Neural progenitor cell (in vitro differentiated cells): ENCODE results near the gene KLHL11. TPM values are rescaled to one million over a fixed set of nuclear protein-coding genes. Genes with fewer than 3 reads are reported as not detected.
A peak's percentile ranks its signal among the peaks of the same experiment; 100 is the strongest.

Experiments used
- DNase-seq: peaks from one replicate; pipeline ENCODE4 v3.0.0-alpha.2; 2016; ENCODE audit warnings: low spot score
- H2AFZ ChIP-seq: fragments of 200-600 bp; sonication (generic); replicated peaks from 2 replicates; pipeline ENCODE4 v1.6.1; 2016; ENCODE audit warnings: antibody characterized with exemption
- H3F3A ChIP-seq: fragments of 200-600 bp; sonication (generic); 2 replicates; pipeline ENCODE4 v1.6.1; 2016; ENCODE audit warnings: antibody characterized with exemption, low read depth
- H3K27ac ChIP-seq: fragments of 200-600 bp; sonication (generic); 2 replicates; pipeline ENCODE4 v1.5.1; 2016; ENCODE audit warnings: mild to moderate bottlenecking
- H3K27me3 ChIP-seq: fragments of 200-600 bp; sonication (generic); 2 replicates; pipeline ENCODE4 v1.6.1; 2016; ENCODE audit warnings: mild to moderate bottlenecking, moderate library complexity
- H3K36me3 ChIP-seq: fragments of 200-600 bp; sonication (generic); 2 replicates; pipeline ENCODE4 v1.5.1; 2016
- H3K4me1 ChIP-seq: fragments of 200-600 bp; sonication (generic); 2 replicates; pipeline ENCODE4 v1.6.1; 2016; ENCODE audit warnings: mixed run types
- H3K4me2 ChIP-seq: fragments of 200-600 bp; sonication (generic); 2 replicates; pipeline ENCODE4 v1.6.1; 2016
- H3K4me3 ChIP-seq: fragments of 200-600 bp; sonication (generic); 2 replicates; pipeline ENCODE4 v1.5.1; 2016
- H3K79me2 ChIP-seq: fragments of 200-600 bp; sonication (generic); 2 replicates; pipeline ENCODE4 v1.6.1; 2016; ENCODE audit warnings: low read depth
- H3K9ac ChIP-seq: fragments of 200-600 bp; sonication (generic); 2 replicates; pipeline ENCODE4 v1.6.1; 2016
- H3K9me3 ChIP-seq: fragments of 200-600 bp; sonication (generic); 2 replicates; pipeline ENCODE4 v1.5.1; 2016; ENCODE audit warnings: low read depth
- H4K20me1 ChIP-seq: fragments of 200-600 bp; sonication (generic); 2 replicates; pipeline ENCODE4 v1.6.1; 2016; ENCODE audit warnings: low read depth
- H3K27ac Mint-ChIP-seq: 3 replicates; pipeline ENCODE4 v1.8.0; 2021; ENCODE audit warnings: mixed read lengths
- H3K27me3 Mint-ChIP-seq: 2 replicates; pipeline ENCODE4 v1.8.0; 2022; ENCODE audit warnings: low read depth, mild to moderate bottlenecking, inconsistent platforms, moderate library complexity, mixed read lengths; ENCODE audit not compliant: insufficient read depth
- H3K36me3 Mint-ChIP-seq: 3 replicates; pipeline ENCODE4 v1.8.0; 2021; ENCODE audit warnings: mixed read lengths
- H3K4me1 Mint-ChIP-seq: 3 replicates; pipeline ENCODE4 v1.8.0; 2021; ENCODE audit warnings: mixed read lengths
- H3K4me3 Mint-ChIP-seq: 3 replicates; pipeline ENCODE4 v1.8.0; 2021; ENCODE audit warnings: mild to moderate bottlenecking, moderate library complexity, mixed read lengths
- H3K9me3 Mint-ChIP-seq: 3 replicates; pipeline ENCODE4 v1.8.0; 2020; ENCODE audit warnings: mixed read lengths
- CTCF ChIP-seq: fragments of 200-600 bp; sonication (generic); IDR thresholded peaks from 2 replicates; pipeline ENCODE4 v1.5.1; 2017; ENCODE audit warnings: antibody characterized with exemption, mild to moderate bottlenecking
- EZH2 ChIP-seq: fragments of 200-600 bp; sonication (generic); IDR thresholded peaks from 2 replicates; pipeline ENCODE4 v1.6.1; 2017; ENCODE audit warnings: antibody characterized with exemption, mild to moderate bottlenecking, moderate library complexity
- EZH2phosphoT487 ChIP-seq: fragments of 200-600 bp; sonication (generic); IDR thresholded peaks from 2 replicates; pipeline ENCODE4 v1.6.1; 2017; ENCODE audit warnings: antibody characterized with exemption
- total RNA-seq: library from RNA; depleted of rRNA; stranded (reverse); fragments of >200 nt; gene quantifications from 2 replicates; pipeline ENCODE4 v1.2.3, GENCODE V29; 2015; ENCODE audit warnings: low replicate concordance

Gene KLHL11
- total RNA-seq, 1 donor from 2014 or later, result 28.5 TPM

- peak overlapping the region; percentile 91 for H3K4me2 ChIP-seq
- TF ChIP-seq CTCF (no peak), EZH2 (no peak), EZH2phosphoT487 (no peak)
- H3K9me3 ChIP-seq, result no peaks in the 10 kb centered on the region
- H3K27me3 ChIP-seq, result no peaks in the 10 kb centered on the region
- H3K36me3 ChIP-seq, result no peaks in the 10 kb centered on the region
- H3K4me1 ChIP-seq, result peaks cover 38% of the 10 kb centered on the region
- H3K79me2 ChIP-seq, result peaks cover 92% of the 10 kb centered on the region
- H3K27ac ChIP-seq, result peak overlapping the region; percentile 7
- Mint-ChIP-seq H3K36me3 (peaks cover 41% of the 10 kb centered on the region), H3K9me3 (no peaks in the 10 kb centered on the region), H3K4me3 (no peak overlapping the region), H3K4me1 (peaks cover 30% of the 10 kb centered on the region), H3K27ac (no peak overlapping the region), H3K27me3 (peaks cover 2% of the 10 kb centered on the region)
- H3K4me3 ChIP-seq, result no peak overlapping the region
- no peak for DNase-seq
- H2AFZ ChIP-seq, result no peak overlapping the region
- peaks cover 5% of the 10 kb centered on the region for H3F3A ChIP-seq
- peaks cover 84% of the 10 kb centered on the region for H4K20me1 ChIP-seq
- H3K9ac ChIP-seq, result no peak overlapping the region
Observed at GRCh38 chr17:41913798-41914197, 48.6 kb upstream of the KLHL11 start.

- Histone ChIP-seq H3F3A (peaks cover 5% of the 10 kb centered on the region), H3K27ac (no peak overlapping the region), H3K9ac (no peak overlapping the region), H3K36me3 (no peaks in the 10 kb centered on the region), H2AFZ (no peak overlapping the region), H3K4me1 (peaks cover 38% of the 10 kb centered on the region), H3K79me2 (peaks cover 84% of the 10 kb centered on the region), H3K4me2 (no peak overlapping the region), H3K9me3 (no peaks in the 10 kb centered on the region), H4K20me1 (peaks cover 86% of the 10 kb centered on the region), H3K4me3 (no peak overlapping the region), H3K27me3 (no peaks in the 10 kb centered on the region)
- H3K4me1 Mint-ChIP-seq, result peaks cover 34% of the 10 kb centered on the region
- no peak for DNase-seq
- H3K9me3 Mint-ChIP-seq, result no peaks in the 10 kb centered on the region
- TF ChIP-seq EZH2, result no peak
- TF ChIP-seq EZH2phosphoT487, result no peak
- TF ChIP-seq CTCF, result no peak
- H3K27me3 Mint-ChIP-seq, result peaks cover 2% of the 10 kb centered on the region
- H3K27ac Mint-ChIP-seq, result no peak overlapping the region
- peaks cover 44% of the 10 kb centered on the region for H3K36me3 Mint-ChIP-seq
- no peak overlapping the region for H3K4me3 Mint-ChIP-seq
Observed at GRCh38 chr17:41912925-41913324, 47.7 kb upstream of the KLHL11 start.

- peaks cover 73% of the 10 kb centered on the region for H4K20me1 ChIP-seq
- no peaks in the 10 kb centered on the region for H3K27me3 ChIP-seq
- peaks cover 63% of the 10 kb centered on the region for H3K79me2 ChIP-seq
- no peak overlapping the region for H3K9ac ChIP-seq
- no peaks in the 10 kb centered on the region for H3K9me3 Mint-ChIP-seq
- no peak for DNase-seq
- no peaks in the 10 kb centered on the region for H3F3A ChIP-seq
- H3K4me2 ChIP-seq, result no peak overlapping the region
- H3K36me3 ChIP-seq, result no peaks in the 10 kb centered on the region
- peaks cover 55% of the 10 kb centered on the region for H3K36me3 Mint-ChIP-seq
- TF ChIP-seq CTCF, result no peak
- TF ChIP-seq EZH2phosphoT487, result no peak
- no peak for TF ChIP-seq EZH2
- no peak overlapping the region for H3K4me3 Mint-ChIP-seq
- H3K4me3 ChIP-seq, result no peak overlapping the region
- H3K27ac ChIP-seq, result no peak overlapping the region
- peaks cover 21% of the 10 kb centered on the region for H3K4me1 ChIP-seq
- peaks cover 21% of the 10 kb centered on the region for H3K4me1 Mint-ChIP-seq
- peaks cover 6% of the 10 kb centered on the region for H3K27me3 Mint-ChIP-seq
- no peaks in the 10 kb centered on the region for H3K9me3 ChIP-seq
- H2AFZ ChIP-seq, result no peak overlapping the region
- H3K27ac Mint-ChIP-seq, result no peak overlapping the region
Observed at GRCh38 chr17:41910701-41911391, 45.6 kb upstream of the KLHL11 start.
